ENCODE measurements around the gene CSF2. TPM values are rescaled to one million over a fixed set of nuclear protein-coding genes. Genes with fewer than 3 reads are reported as not detected.

Gene CSF2
- total RNA-seq, 3 donors from 2014 or later (not counting 1 experiment from before 2014, with no cell fraction given): 0.65 to 1.2 (median 0.82) TPM

- no peak for TF ChIP-seq CTCF (IDR thresholded peaks at IDR 0.05)
- DNase-seq (no peak), ATAC-seq (no peak)
- H3K27me3 ChIP-seq (ENCODE audit: control insufficient read depth, insufficient read depth, low read length): no peaks in the 10 kb centered on the region
- Mint-ChIP-seq H3K9me3 (peaks cover 6 to 12% of the 10 kb centered on the region in 2 donors), H3K36me3 (peaks cover 17% of the 10 kb centered on the region), H3K4me3 (no peak overlapping the region), H3K27ac (no peak overlapping the region), H3K4me1 (no peaks in the 10 kb centered on the region), H3K27me3 (ENCODE audit: low read depth in 2 of 2) (peaks cover 22 to 32% of the 10 kb centered on the region in 2 donors)
- H3K36me3 ChIP-seq (ENCODE audit: control insufficient read depth, insufficient read depth, low read length): no peaks in the 10 kb centered on the region
- H3K4me1 ChIP-seq (ENCODE audit: control insufficient read depth, insufficient read depth, low read length): no peaks in the 10 kb centered on the region
- WGBS (ENCODE audit: insufficient coverage): 60% methylated on average over 1 of the region's 2 CpGs
- intact Hi-C loops (cut with micrococcal nuclease): no loop called here
- H3K4me3 ChIP-seq (ENCODE audit: low read length): no peak overlapping the region
- H3K27ac ChIP-seq (ENCODE audit: low read length): no peak overlapping the region
- H3K9me3 ChIP-seq (ENCODE audit: control insufficient read depth, insufficient read depth, low read length): no peaks in the 10 kb centered on the region
Observed at GRCh38 chr5:132037353-132037752, 36.2 kb upstream of the CSF2 start.

GRCh38 chr5:132044207-132044606 is 29.4 kb upstream of the CSF2 start:
- Histone ChIP-seq H3K9me3 (ENCODE audit: control insufficient read depth, insufficient read depth, low read length) (no peaks in the 10 kb centered on the region), H3K4me1 (ENCODE audit: control insufficient read depth, insufficient read depth, low read length) (peaks cover 5% of the 10 kb centered on the region), H3K27me3 (ENCODE audit: control insufficient read depth, insufficient read depth, low read length) (no peaks in the 10 kb centered on the region), H3K27ac (ENCODE audit: low read length) (no peak overlapping the region), H3K4me3 (ENCODE audit: low read length) (no peak overlapping the region), H3K36me3 (ENCODE audit: control insufficient read depth, insufficient read depth, low read length) (no peaks in the 10 kb centered on the region)
- H3K4me3 Mint-ChIP-seq: no peak overlapping the region
- H3K4me1 Mint-ChIP-seq: peaks cover 0 to 5% of the 10 kb centered on the region in 2 donors
- no peaks in the 10 kb centered on the region for H3K9me3 Mint-ChIP-seq
- no peak overlapping the region for H3K27ac Mint-ChIP-seq
- no peaks in the 10 kb centered on the region for H3K36me3 Mint-ChIP-seq
- ATAC-seq (no peak), DNase-seq (peak in 1 of 2 donors; percentile 2)
- peaks cover 17 to 23% of the 10 kb centered on the region in 2 donors for H3K27me3 Mint-ChIP-seq (ENCODE audit: low read depth in 2 of 2)
- no peak for TF ChIP-seq CTCF (IDR thresholded peaks at IDR 0.05)
- 39% methylated on average over 5 of the region's 10 CpGs for WGBS (ENCODE audit: insufficient coverage)
- intact Hi-C loops (cut with micrococcal nuclease): no loop called here

- intact Hi-C loops (cut with micrococcal nuclease): no loop called here
- peaks cover 18% of the 10 kb centered on the region for H3K4me1 ChIP-seq (ENCODE audit: control insufficient read depth, insufficient read depth, low read length)
- peaks cover 5 to 14% of the 10 kb centered on the region in 2 donors for H3K27me3 Mint-ChIP-seq (ENCODE audit: low read depth in 2 of 2)
- WGBS (ENCODE audit: insufficient coverage): 95% methylated on average over 7 of the region's 7 CpGs
- no peaks in the 10 kb centered on the region for H3K36me3 Mint-ChIP-seq
- peaks cover 5 to 13% of the 10 kb centered on the region in 2 donors for H3K4me1 Mint-ChIP-seq
- no peaks in the 10 kb centered on the region for H3K27me3 ChIP-seq (ENCODE audit: control insufficient read depth, insufficient read depth, low read length)
- H3K27ac Mint-ChIP-seq: no peak overlapping the region
- H3K4me3 Mint-ChIP-seq: no peak overlapping the region
- TF ChIP-seq CTCF (IDR thresholded peaks at IDR 0.05): no peak
- H3K9me3 Mint-ChIP-seq: no peaks in the 10 kb centered on the region
- ATAC-seq: no peak
- no peak overlapping the region for H3K27ac ChIP-seq (ENCODE audit: low read length)
- no peak for DNase-seq
- H3K4me3 ChIP-seq (ENCODE audit: low read length): no peak overlapping the region
- H3K9me3 ChIP-seq (ENCODE audit: control insufficient read depth, insufficient read depth, low read length): no peaks in the 10 kb centered on the region
- H3K36me3 ChIP-seq (ENCODE audit: control insufficient read depth, insufficient read depth, low read length): no peaks in the 10 kb centered on the region
Observed at GRCh38 chr5:132046880-132047299, 26.7 kb upstream of the CSF2 start.

- H3K4me3 Mint-ChIP-seq: no peak overlapping the region
- ATAC-seq (no peak), DNase-seq (no peak)
- no peak overlapping the region for H3K27ac ChIP-seq (ENCODE audit: low read length)
- no peaks in the 10 kb centered on the region for H3K9me3 ChIP-seq (ENCODE audit: control insufficient read depth, insufficient read depth, low read length)
- H3K4me3 ChIP-seq (ENCODE audit: low read length): no peak overlapping the region
- H3K36me3 ChIP-seq (ENCODE audit: control insufficient read depth, insufficient read depth, low read length): no peaks in the 10 kb centered on the region
- peaks cover 23% of the 10 kb centered on the region for H3K4me1 ChIP-seq (ENCODE audit: control insufficient read depth, insufficient read depth, low read length)
- WGBS (ENCODE audit: insufficient coverage): 55% methylated on average over 4 of the region's 4 CpGs
- no peak overlapping the region for H3K27ac Mint-ChIP-seq
- no peaks in the 10 kb centered on the region for H3K9me3 Mint-ChIP-seq
- H3K36me3 Mint-ChIP-seq: no peaks in the 10 kb centered on the region
- peaks cover 5 to 12% of the 10 kb centered on the region in 2 donors for H3K27me3 Mint-ChIP-seq (ENCODE audit: low read depth in 2 of 2)
- H3K4me1 Mint-ChIP-seq: peaks cover 5 to 20% of the 10 kb centered on the region in 2 donors
- intact Hi-C loops (cut with micrococcal nuclease): no loop called here
- H3K27me3 ChIP-seq (ENCODE audit: control insufficient read depth, insufficient read depth, low read length): no peaks in the 10 kb centered on the region
- no peak for TF ChIP-seq CTCF (IDR thresholded peaks at IDR 0.05)
Observed at GRCh38 chr5:132049093-132049492, 24.5 kb upstream of the CSF2 start.

All from natural killer cell (primary cell).